Smooth muscle cell (in vitro differentiated cells): Measurements from ENCODE around the gene COMP. TPM values are rescaled to one million over a fixed set of nuclear protein-coding genes. Genes with fewer than 3 reads are reported as not detected.
"Not testable (repeated sequence)": the region's sequence is repeated elsewhere in the genome, so short reads cannot be mapped to it uniquely, and the experiment has no call there.

ENCODE experiments used
- DNase-seq: peaks from one replicate; lab custom pipeline; 2025; ENCODE audit not compliant: unreplicated experiment; lab: John Stamatoyannopoulos, UW
- H2AFZ ChIP-seq: fragments of 200-600 bp; sonication (generic); 2 replicates; pipeline ENCODE4 v1.6.0; 2016; ENCODE audit warnings: antibody characterized with exemption, low read depth, mild to moderate bottlenecking
- H3F3A ChIP-seq: fragments of 200-600 bp; sonication (generic); 2 replicates; pipeline ENCODE4 v1.6.0; 2017; ENCODE audit warnings: antibody characterized with exemption, low read depth
- H3K27ac ChIP-seq: fragments of 200-600 bp; sonication (generic); 2 replicates; pipeline ENCODE4 v1.5.1; 2016; ENCODE audit warnings: low read depth, mild to moderate bottlenecking
- H3K27me3 ChIP-seq: fragments of 200-600 bp; sonication (generic); 2 replicates; pipeline ENCODE4 v1.6.1; 2016; ENCODE audit warnings: low read depth, mild to moderate bottlenecking
- H3K36me3 ChIP-seq: fragments of 200-600 bp; sonication (generic); 2 replicates; pipeline ENCODE4 v1.5.1; 2016; ENCODE audit warnings: low read depth
- H3K4me1 ChIP-seq: fragments of 200-600 bp; sonication (generic); 2 replicates; pipeline ENCODE4 v1.5.1; 2016; ENCODE audit warnings: low read depth
- H3K4me2 ChIP-seq: fragments of 200-600 bp; sonication (generic); 2 replicates; pipeline ENCODE4 v1.6.0; 2016; ENCODE audit warnings: mild to moderate bottlenecking
- H3K4me3 ChIP-seq: fragments of 200-600 bp; sonication (generic); 2 replicates; pipeline ENCODE4 v1.5.1; 2016; ENCODE audit warnings: mild to moderate bottlenecking
- H3K79me2 ChIP-seq: fragments of 200-600 bp; sonication (generic); 2 replicates; pipeline ENCODE4 v1.6.0; 2016; ENCODE audit warnings: low read depth, mild to moderate bottlenecking
- H3K9ac ChIP-seq: fragments of 200-600 bp; sonication (generic); 2 replicates; pipeline ENCODE4 v1.6.0; 2016; ENCODE audit warnings: low read depth
- H3K9me3 ChIP-seq: fragments of 200-600 bp; sonication (generic); replicated peaks from 2 replicates; pipeline ENCODE4 v1.5.1; 2016; ENCODE audit warnings: low read depth
- H4K20me1 ChIP-seq: fragments of 200-600 bp; sonication (generic); 2 replicates; pipeline ENCODE4 v1.6.0; 2016; ENCODE audit warnings: low read depth
- WGBS: methylation state at CpG from one replicate; pipeline ENCODE4 v1.1.7; 2016; ENCODE audit warnings: low lambda C conversion rate; 5-methylcytosine and 5-hydroxymethylcytosine counted together
- polyA plus RNA-seq: library from polyadenylated mRNA; unstranded; fragments of >200 nt; fragmentation: Nextera tagmentation; extraction: Ambion mirVana; gene quantifications from 2 replicates; pipeline ENCODE4 v1.2.1, GENCODE V29; 2016
- total RNA-seq: library from RNA; depleted of rRNA; stranded (reverse); fragments of >200 nt; gene quantifications from 2 replicates; pipeline ENCODE4 v1.2.3, GENCODE V29; 2014
- TF ChIP-seq, protein P1 (sequence below): fragments of 200-600 bp; sonication (generic); IDR thresholded peaks from 2 replicates; pipeline ENCODE4 v1.5.1; 2017; ENCODE audit warnings: borderline replicate concordance, mild to moderate bottlenecking, antibody characterized with exemption; ENCODE audit not compliant: insufficient read depth, poor library complexity, severe bottlenecking

The COMP gene
- total and polyA plus RNA-seq, 2 experiments from 2014 or later: 196 to 901 TPM

DNA sequence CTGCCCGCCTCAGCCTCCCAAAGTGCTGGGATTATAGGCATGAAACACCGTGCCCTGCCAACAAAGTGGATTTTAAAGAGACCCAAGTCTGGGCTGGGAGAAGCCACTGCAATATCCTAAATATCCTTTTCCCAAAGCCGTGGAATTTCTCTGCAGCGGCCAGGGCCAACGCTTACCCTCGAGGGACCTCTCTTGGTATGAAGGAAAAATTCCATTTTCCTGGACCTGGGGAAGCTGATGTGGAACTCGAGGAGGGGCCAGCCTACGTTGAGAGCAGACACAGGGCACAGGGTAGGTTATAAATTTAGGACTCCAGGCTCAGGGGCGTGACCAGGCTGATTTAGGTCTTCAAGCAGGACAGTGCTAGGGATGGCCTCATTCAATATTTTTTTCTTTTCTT lies 23.0 kb upstream of the COMP start:
- no peak for DNase-seq
- 53% methylated on average over 9 of the region's 9 CpGs for WGBS
- no peak overlapping the region for H3K4me3 ChIP-seq
- no peak overlapping the region for H3K4me2 ChIP-seq
- no peaks in the 10 kb centered on the region for H3K27me3 ChIP-seq
- no peak overlapping the region for H3K9ac ChIP-seq
- H3K36me3 ChIP-seq: no peaks in the 10 kb centered on the region
- H3K9me3 ChIP-seq: no peaks in the 10 kb centered on the region
- H2AFZ ChIP-seq: peak overlapping the region; percentile 12
- H3K27ac ChIP-seq: peak overlapping the region; percentile 21
- TF ChIP-seq, protein P1, sequence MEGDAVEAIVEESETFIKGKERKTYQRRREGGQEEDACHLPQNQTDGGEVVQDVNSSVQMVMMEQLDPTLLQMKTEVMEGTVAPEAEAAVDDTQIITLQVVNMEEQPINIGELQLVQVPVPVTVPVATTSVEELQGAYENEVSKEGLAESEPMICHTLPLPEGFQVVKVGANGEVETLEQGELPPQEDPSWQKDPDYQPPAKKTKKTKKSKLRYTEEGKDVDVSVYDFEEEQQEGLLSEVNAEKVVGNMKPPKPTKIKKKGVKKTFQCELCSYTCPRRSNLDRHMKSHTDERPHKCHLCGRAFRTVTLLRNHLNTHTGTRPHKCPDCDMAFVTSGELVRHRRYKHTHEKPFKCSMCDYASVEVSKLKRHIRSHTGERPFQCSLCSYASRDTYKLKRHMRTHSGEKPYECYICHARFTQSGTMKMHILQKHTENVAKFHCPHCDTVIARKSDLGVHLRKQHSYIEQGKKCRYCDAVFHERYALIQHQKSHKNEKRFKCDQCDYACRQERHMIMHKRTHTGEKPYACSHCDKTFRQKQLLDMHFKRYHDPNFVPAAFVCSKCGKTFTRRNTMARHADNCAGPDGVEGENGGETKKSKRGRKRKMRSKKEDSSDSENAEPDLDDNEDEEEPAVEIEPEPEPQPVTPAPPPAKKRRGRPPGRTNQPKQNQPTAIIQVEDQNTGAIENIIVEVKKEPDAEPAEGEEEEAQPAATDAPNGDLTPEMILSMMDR: peak; percentile 14
- H3K79me2 ChIP-seq: no peaks in the 10 kb centered on the region
- H3F3A ChIP-seq: peaks cover 8% of the 10 kb centered on the region
- no peaks in the 10 kb centered on the region for H4K20me1 ChIP-seq
- H3K4me1 ChIP-seq: no peaks in the 10 kb centered on the region

DNA sequence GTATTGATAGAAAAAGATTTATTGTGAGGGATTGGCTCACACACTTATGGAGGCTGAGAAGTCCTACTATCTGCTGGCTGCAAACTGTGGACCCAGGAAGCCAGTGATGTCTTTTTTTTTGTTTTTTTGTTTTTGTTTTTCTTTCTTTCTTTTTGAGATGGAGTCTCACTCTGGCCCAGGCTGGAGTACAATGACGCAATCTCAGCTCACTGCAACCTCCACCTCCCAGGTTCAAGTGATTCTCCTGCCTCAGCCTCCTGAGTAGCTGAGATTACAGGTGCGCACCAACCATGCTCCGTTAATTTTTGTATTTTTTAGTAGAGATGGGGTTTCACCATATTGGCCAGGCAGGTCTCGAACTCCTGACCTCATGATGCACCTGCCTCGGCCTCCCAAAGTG lies 20.5 kb upstream of the COMP start:
- H3K4me3 ChIP-seq, H3K79me2 ChIP-seq, H3K9ac ChIP-seq, H3K27ac ChIP-seq, H3K27me3 ChIP-seq, H3K4me2 ChIP-seq, DNase-seq, H3K4me1 ChIP-seq, H3K36me3 ChIP-seq, H4K20me1 ChIP-seq, H3K9me3 ChIP-seq, H2AFZ ChIP-seq: not testable (repeated sequence)
- H3F3A ChIP-seq: peaks cover 21% of the 10 kb centered on the region
- 95% methylated on average over 5 of the region's 5 CpGs for WGBS

DNA sequence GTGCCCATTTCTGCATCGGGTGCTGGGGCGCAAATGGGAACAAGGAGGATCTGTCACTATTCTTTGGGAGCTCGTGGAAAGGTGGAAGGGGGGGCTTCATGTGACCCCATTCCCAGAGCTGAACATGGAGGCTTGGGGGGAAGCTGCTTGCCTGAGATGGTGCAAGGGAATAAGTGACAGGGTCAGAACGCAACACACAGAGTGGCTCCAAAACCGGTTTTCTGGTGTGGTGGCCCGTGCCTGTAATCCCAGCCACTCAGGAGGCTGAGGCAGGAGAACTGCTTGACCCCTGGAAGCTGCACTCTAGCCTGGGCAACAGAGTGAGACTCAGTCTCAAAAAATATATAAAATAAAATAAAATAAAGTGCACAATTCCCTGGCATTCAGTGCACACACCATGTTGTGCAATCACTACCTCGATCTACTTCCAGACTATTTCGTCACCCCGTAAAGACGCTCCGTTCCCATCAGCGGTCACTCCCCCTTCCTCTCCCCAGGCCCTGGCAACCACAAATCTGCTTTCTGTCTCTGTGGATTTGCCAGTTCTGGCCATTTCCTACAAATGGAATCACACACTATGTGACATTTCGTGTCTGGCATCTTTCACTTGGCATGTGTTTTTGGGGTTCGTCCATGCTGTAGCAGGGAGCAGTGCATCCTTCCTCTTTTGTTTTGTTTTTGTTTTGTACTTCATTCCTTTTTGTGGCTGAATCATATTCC lies 18.2 kb upstream of the COMP start:
- no peak for DNase-seq
- H3K9me3 ChIP-seq: no peaks in the 10 kb centered on the region
- peak overlapping the region; percentile 49 for H3K4me2 ChIP-seq

DNA sequence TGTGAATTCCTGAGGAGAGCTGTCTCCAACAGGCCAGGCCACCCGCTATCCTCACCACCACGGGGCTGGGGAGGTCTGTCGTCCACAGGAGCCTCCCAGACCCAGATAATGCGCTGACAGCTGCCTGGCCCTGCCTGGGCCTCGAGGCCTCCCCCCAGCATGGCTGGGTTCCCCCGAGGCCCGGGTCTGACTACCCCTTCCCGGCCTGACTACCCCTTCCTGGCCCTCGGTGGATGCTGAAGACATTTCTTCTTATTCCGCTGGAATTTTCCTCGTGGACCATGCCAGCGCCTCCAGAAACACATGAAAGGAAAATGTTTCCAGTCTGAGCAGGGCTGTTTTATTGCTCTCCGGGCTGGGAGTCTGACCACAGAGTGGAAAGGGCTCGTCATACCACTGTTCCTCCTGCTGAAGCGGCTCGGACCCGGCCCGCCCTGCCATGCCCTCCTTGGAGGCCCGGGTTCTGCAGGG lies 16.8 kb upstream of the COMP start:
- peak overlapping the region; percentile 4 for H3K4me2 ChIP-seq
- H3K27me3 ChIP-seq: no peaks in the 10 kb centered on the region
- H3K36me3 ChIP-seq: no peaks in the 10 kb centered on the region
- H3F3A ChIP-seq: peaks cover 16% of the 10 kb centered on the region
- no peaks in the 10 kb centered on the region for H3K9me3 ChIP-seq
- no peaks in the 10 kb centered on the region for H4K20me1 ChIP-seq
- H3K4me1 ChIP-seq: no peaks in the 10 kb centered on the region
- peak; percentile 47 for DNase-seq
- no peak overlapping the region for H2AFZ ChIP-seq
- TF ChIP-seq, protein P1: no peak
- WGBS: 11% methylated on average over 19 of the region's 19 CpGs
- H3K9ac ChIP-seq: peak overlapping the region; percentile 39
- H3K4me3 ChIP-seq: no peak overlapping the region
- H3K79me2 ChIP-seq: no peaks in the 10 kb centered on the region
- H3K27ac ChIP-seq: peak overlapping the region; percentile 86

More for the DNA sequence above, 18.2 kb upstream of the COMP start:
- 38% methylated on average over 14 of the region's 14 CpGs for WGBS
- Histone ChIP-seq H3K27me3 (no peaks in the 10 kb centered on the region), H2AFZ (no peak overlapping the region), H3K4me1 (no peaks in the 10 kb centered on the region), H3F3A (peaks cover 16% of the 10 kb centered on the region), H4K20me1 (no peaks in the 10 kb centered on the region), H3K36me3 (no peaks in the 10 kb centered on the region), H3K79me2 (no peaks in the 10 kb centered on the region), H3K4me3 (no peak overlapping the region), H3K9ac (peak overlapping the region; percentile 58), H3K27ac (peak overlapping the region; percentile 86)
- TF ChIP-seq, protein P1: no peak
